Fibroblast of lung (primary cell): Measurements from ENCODE around the gene SERGEF. TPM values are rescaled to one million over a fixed set of nuclear protein-coding genes. Genes with fewer than 3 reads are reported as not detected.

Experiments
- DNase-seq, 2 donors: peaks; one replicate each; pipeline versions ENCODE4 v3.0.0 to v3.0.0-alpha.2; 2010; ENCODE audit warnings: low read depth in 2 of 2
- H2AFZ ChIP-seq: 2 replicates; pipeline ENCODE4 v1.5.1; 2012; ENCODE audit warnings: low read length, control low read depth, inconsistent platforms
- H3K27ac ChIP-seq: 2 replicates; pipeline ENCODE4 v1.5.1; 2011; ENCODE audit warnings: low read length, control low read depth; ENCODE audit not compliant: insufficient read depth
- H3K27me3 ChIP-seq: 2 replicates; pipeline ENCODE4 v1.5.1; 2011; ENCODE audit warnings: mild to moderate bottlenecking, low read length; ENCODE audit not compliant: control insufficient read depth, insufficient read depth
- H3K36me3 ChIP-seq: 2 replicates; pipeline ENCODE4 v1.5.1; 2011; ENCODE audit warnings: low read length; ENCODE audit not compliant: control insufficient read depth, insufficient read depth
- H3K4me1 ChIP-seq: 2 replicates; pipeline ENCODE4 v1.5.1; 2011; ENCODE audit warnings: low read length; ENCODE audit not compliant: control insufficient read depth, insufficient read depth; ENCODE audit errors: extremely low read depth
- H3K4me2 ChIP-seq: 2 replicates; pipeline ENCODE4 v1.5.1; 2011; ENCODE audit warnings: low read length, control low read depth; ENCODE audit not compliant: insufficient read depth; ENCODE audit errors: extremely low read depth
- H3K4me3 ChIP-seq, 4 experiments: fragments of 200-600 bp in 1 of 4; sonication (generic) in 1 of 4; replicated peaks in 1 of 4; 2 replicates each; pipeline ENCODE4 v1.5.1; 2011 to 2016; ENCODE audit warnings: low read length in 4 of 4, low read depth in 3 of 4, mild to moderate bottlenecking in 3 of 4, control low read depth in 2 of 4, inconsistent platforms in 1 of 4, mixed read lengths in 1 of 4; ENCODE audit not compliant: insufficient read depth in 1 of 4; ENCODE audit errors: control extremely low read depth in 1 of 4
- H3K79me2 ChIP-seq: 2 replicates; pipeline ENCODE4 v1.5.1; 2012; ENCODE audit warnings: mild to moderate bottlenecking, low read length, inconsistent platforms; ENCODE audit not compliant: control insufficient read depth, insufficient read depth
- H3K9ac ChIP-seq: 2 replicates; pipeline ENCODE4 v1.5.1; 2011; ENCODE audit warnings: mild to moderate bottlenecking, low read length, control low read depth; ENCODE audit not compliant: insufficient read depth
- H3K9me3 ChIP-seq: 2 replicates; pipeline ENCODE4 v1.5.1; 2012; ENCODE audit warnings: low read depth, low read length; ENCODE audit not compliant: control insufficient read depth, insufficient read depth
- H4K20me1 ChIP-seq: 2 replicates; pipeline ENCODE4 v1.5.1; 2011; ENCODE audit warnings: low read length; ENCODE audit not compliant: control insufficient read depth, insufficient read depth; ENCODE audit errors: extremely low read depth
- EZH2 ChIP-seq: IDR thresholded peaks from 2 replicates; pipeline ENCODE4 v1.5.1; 2012; ENCODE audit warnings: low read length, control low read depth, mild to moderate bottlenecking; ENCODE audit errors: missing control alignments
- polyA plus RNA-seq, 2 donors: library from polyadenylated mRNA; depleted of rRNA in 1 of 2; stranded (reverse) in 1 of 2; unstranded in 1 of 2; fragments of >200 nt; gene quantifications; 2 replicates each; pipeline ENCODE4 v1.2.1, GENCODE V29; 2011 to 2012; ENCODE audit warnings: missing spikeins in 1 of 2
- total RNA-seq: library from RNA; depleted of rRNA; stranded (reverse); fragments of >200 nt; gene quantifications from 2 replicates; pipeline ENCODE4 v1.2.1, GENCODE V29; 2014
- TF ChIP-seq, protein P1 (sequence below), 2 donors: IDR thresholded peaks in 1 of 2; conservative IDR thresholded peaks in 1 of 2; 1 replicate in 1 of 2; 2 replicates in 1 of 2; pipeline ENCODE4 v1.5.1; 2011 to 2012; ENCODE audit warnings: low read length in 2 of 2, control low read depth in 1 of 2, inconsistent platforms in 1 of 2, low read depth in 1 of 2, mild to moderate bottlenecking in 1 of 2

The SERGEF gene
- total and polyA plus RNA-seq, 2 donors (not counting 1 experiment from before 2014, with no cell fraction given): 14.5 to 38.5 TPM

DNA sequence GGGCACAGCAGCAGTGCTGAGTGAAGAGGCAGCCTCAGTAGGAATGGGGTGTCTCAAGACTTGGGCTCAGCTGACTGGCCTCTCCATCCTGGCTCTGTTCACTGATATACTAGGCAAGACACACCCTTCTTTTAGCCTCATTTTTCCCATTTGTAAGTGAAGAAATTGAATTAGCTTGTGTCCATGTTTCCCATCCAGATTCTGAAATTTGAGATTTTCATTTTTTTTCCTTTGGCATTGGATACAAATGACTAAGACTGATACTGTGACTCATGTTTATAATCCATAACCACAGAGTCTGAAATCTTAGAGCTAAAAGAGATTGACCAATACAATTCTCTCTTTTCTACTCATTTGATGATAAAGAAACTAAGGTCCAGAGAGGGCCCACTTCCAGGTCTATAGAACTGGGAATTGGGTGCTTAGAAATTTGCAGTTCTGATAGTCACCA, 167.4 kb downstream of the SERGEF start:
- Histone ChIP-seq H3K27ac (no peak overlapping the region), H3K79me2 (no peaks in the 10 kb centered on the region), H4K20me1 (no peaks in the 10 kb centered on the region), H3K9me3 (no peaks in the 10 kb centered on the region), H3K9ac (no peak overlapping the region), H3K36me3 (no peaks in the 10 kb centered on the region), H3K4me2 (peak overlapping the region; percentile 42), H3K4me1 (peaks cover 9% of the 10 kb centered on the region), H3K27me3 (no peaks in the 10 kb centered on the region), H2AFZ (no peak overlapping the region), H3K4me3 (no peak overlapping the region)
- TF ChIP-seq, protein P1, sequence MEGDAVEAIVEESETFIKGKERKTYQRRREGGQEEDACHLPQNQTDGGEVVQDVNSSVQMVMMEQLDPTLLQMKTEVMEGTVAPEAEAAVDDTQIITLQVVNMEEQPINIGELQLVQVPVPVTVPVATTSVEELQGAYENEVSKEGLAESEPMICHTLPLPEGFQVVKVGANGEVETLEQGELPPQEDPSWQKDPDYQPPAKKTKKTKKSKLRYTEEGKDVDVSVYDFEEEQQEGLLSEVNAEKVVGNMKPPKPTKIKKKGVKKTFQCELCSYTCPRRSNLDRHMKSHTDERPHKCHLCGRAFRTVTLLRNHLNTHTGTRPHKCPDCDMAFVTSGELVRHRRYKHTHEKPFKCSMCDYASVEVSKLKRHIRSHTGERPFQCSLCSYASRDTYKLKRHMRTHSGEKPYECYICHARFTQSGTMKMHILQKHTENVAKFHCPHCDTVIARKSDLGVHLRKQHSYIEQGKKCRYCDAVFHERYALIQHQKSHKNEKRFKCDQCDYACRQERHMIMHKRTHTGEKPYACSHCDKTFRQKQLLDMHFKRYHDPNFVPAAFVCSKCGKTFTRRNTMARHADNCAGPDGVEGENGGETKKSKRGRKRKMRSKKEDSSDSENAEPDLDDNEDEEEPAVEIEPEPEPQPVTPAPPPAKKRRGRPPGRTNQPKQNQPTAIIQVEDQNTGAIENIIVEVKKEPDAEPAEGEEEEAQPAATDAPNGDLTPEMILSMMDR (conservative IDR thresholded peaks at IDR 0.05 in 1 of 2, IDR thresholded peaks at IDR 0.05 in 1 of 2; ENCODE audit: low read depth in 1 of 2, low read length in 2 of 2): no peak
- no peak for TF ChIP-seq EZH2
- DNase-seq: peak; percentile 89 to 95

DNA sequence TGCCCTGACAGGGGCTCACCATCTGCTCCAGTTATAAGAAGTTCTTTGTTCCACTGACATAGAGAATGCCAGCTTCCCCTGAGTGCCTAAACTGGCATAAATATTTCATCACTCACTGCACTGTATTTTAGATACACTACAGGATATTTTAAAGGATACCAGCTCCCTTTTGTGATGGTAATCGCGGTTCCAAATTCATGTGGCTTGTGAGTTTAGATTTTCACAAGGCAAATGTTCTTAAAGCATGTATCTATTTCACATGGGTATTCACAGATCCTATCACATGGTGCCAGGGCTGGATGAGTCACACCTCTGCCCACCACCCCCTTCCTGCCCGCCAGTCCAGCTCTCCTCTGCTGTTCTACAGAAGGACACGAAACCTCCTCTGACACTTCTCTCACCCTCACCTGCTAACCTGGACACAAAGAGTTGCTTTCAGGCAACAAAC, 172.7 kb downstream of the SERGEF start:
- no peak overlapping the region for H3K9ac ChIP-seq
- H3K4me1 ChIP-seq: peaks cover under 1% of the 10 kb centered on the region
- TF ChIP-seq, protein P1 (conservative IDR thresholded peaks at IDR 0.05 in 1 of 2, IDR thresholded peaks at IDR 0.05 in 1 of 2; ENCODE audit: low read depth in 1 of 2, low read length in 2 of 2): no peak
- TF ChIP-seq EZH2: no peak
- H2AFZ ChIP-seq: no peak overlapping the region
- H3K27me3 ChIP-seq: no peaks in the 10 kb centered on the region
- H4K20me1 ChIP-seq: no peaks in the 10 kb centered on the region
- no peaks in the 10 kb centered on the region for H3K79me2 ChIP-seq
- H3K9me3 ChIP-seq: no peaks in the 10 kb centered on the region
- peak; percentile 24 to 26 for DNase-seq
- no peak overlapping the region for H3K27ac ChIP-seq
- no peak overlapping the region for H3K4me2 ChIP-seq
- no peak overlapping the region for H3K4me3 ChIP-seq
- no peaks in the 10 kb centered on the region for H3K36me3 ChIP-seq

DNA sequence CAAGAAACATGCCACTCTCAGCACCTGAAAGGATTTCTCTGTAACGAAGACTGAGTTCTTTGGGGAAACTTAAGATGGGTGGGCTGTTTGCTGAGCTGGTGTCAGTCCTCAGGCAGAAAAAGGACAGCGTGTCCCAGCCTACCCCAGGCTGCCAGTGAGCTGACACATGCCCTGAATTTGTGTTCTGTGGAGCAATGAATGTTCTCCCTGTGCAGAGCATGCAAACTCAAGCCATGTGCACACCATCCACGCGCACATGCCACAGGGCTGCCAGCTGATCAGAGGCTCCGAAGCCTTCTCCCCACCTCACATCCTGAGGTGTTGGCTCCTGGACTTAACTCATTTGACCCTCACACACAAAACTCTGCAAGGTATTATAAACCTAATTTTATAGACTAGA, 173.4 kb downstream of the SERGEF start:
- H4K20me1 ChIP-seq: no peaks in the 10 kb centered on the region
- no peak overlapping the region for H3K4me3 ChIP-seq
- no peak overlapping the region for H3K4me2 ChIP-seq
- TF ChIP-seq EZH2: no peak
- TF ChIP-seq, protein P1 (conservative IDR thresholded peaks at IDR 0.05 in 1 of 2, IDR thresholded peaks at IDR 0.05 in 1 of 2; ENCODE audit: low read depth in 1 of 2, low read length in 2 of 2): no peak
- H3K27ac ChIP-seq: no peak overlapping the region
- no peaks in the 10 kb centered on the region for H3K4me1 ChIP-seq
- H3K27me3 ChIP-seq: no peaks in the 10 kb centered on the region
- DNase-seq: no peak
- no peaks in the 10 kb centered on the region for H3K79me2 ChIP-seq
- H3K9me3 ChIP-seq: no peaks in the 10 kb centered on the region
- no peaks in the 10 kb centered on the region for H3K36me3 ChIP-seq
- H3K9ac ChIP-seq: no peak overlapping the region
- H2AFZ ChIP-seq: no peak overlapping the region
